GM19455 (cell line): ENCODE measurements around the gene TCERG1L.
"Not testable (repeated sequence)": the region's sequence is repeated elsewhere in the genome, so short reads cannot be mapped to it uniquely, and the experiment has no call there.

Source experiments
- ATAC-seq: cut with Tn5 transposase; IDR thresholded peaks from one replicate; pipeline ENCODE4 v1.9.1; 2021; ENCODE audit not compliant: unreplicated experiment

The TCERG1L gene

GRCh38 chr10:131168238-131168875 is 143.2 kb downstream of the TCERG1L start:
- no peak for ATAC-seq

DNA sequence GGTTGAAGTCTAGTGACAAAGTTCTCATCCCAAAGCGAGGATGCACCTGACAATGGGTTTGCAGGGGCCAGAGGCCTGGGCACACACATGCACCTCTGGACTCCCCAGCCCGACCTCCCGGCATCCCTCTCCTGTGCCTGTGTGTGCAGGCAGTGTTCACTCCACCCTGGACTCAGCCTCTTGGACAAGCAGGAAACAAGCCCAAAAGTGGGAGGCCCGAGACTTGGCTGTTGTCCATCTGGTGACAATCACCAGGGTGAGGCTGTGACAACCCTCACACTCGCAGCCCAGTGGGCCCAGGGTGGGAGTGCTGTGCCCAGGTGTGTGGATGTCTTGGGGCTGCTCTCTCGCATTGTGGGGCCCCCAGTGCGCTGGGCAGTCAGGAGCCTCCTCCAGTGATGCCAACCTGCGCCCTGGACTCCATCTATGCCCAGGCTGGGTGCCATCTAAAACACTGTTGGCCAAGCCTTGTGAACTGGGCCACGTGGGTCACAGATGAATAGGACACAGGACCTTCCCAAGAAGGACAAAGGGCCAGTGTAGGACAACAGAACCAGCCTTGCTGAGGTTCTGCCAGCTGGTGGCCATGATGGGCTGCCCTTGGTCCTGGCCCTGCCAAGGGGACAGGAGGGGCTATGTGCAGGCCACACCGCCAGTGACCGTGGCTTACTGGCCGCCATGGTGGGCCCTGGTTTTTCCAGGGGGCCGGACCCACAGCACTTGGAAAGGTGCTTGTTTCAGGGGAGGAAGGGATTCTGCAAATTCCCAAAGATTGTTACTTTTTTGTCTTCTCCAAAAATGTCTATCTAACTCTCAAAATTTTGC is 144.3 kb downstream of the TCERG1L start:
- ATAC-seq = no peak

DNA sequence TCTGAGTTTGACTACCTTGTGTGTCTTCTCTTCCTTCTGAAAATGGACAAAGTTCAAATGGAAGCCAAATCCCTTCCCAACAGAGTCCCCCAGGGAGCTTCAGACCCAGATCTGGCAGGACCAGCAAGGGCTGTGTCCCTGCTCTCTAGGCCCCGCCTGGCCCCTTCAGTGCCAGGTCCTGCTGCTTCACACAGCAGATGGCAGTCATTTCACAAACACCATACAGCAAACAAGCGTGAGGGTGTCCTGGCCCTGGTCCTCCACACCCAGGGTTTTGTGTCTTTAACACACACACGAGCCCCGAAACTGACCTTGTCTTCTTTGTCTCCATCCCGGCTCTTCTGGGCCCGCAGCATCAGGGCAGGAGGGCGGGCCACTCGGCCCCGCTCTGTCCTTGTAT is 145.0 kb downstream of the TCERG1L start:
- no peak for ATAC-seq

GRCh38 chr10:131165092-131165491 is 146.4 kb downstream of the TCERG1L start:
- ATAC-seq = no peak

DNA sequence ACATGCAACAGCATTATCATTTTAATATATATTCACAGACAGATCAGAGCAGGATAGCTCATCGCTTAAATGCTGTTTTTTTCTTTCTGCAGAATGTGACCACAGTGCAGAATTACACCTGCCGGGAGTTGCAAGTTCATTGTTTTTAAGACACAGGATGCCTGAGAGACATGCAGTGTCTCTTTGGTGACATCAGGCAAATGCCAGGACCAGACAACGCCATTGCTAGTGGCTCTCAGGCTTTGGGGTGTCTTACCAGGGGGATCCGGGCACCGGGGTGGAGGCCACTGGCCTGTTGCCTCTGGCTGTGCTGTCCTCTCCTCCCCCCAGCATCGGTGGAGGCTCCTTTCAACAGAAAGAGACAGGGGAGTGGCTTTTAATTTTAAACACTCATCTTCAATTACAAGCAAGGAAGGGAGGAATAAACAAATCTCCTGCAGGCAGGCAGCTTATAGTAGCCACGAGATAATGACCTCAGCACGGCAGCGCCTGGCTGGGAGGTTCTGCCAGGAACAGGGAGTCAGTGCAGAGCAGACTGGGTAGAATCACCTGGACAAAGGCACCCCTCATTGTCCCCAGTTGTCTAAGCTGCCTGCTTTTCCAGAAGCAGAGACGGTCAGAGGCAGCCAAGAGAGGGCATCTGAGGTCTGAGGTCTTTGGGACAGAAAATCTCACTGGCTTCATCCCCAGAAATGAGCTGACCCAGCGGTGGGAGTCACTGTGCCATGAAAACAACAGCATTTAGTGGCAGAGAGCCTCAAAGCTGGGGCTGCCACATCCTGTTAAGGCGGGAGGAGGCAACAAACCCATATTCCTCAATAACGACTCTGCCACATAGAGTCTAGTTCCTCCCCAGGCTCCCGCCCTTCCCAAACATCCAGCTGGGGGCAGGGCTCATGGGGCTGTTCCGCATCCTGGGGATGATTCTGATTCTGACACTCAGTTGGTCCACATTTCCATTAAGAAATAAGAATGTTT is 148.4 kb downstream of the TCERG1L start:
- no peak for ATAC-seq

DNA sequence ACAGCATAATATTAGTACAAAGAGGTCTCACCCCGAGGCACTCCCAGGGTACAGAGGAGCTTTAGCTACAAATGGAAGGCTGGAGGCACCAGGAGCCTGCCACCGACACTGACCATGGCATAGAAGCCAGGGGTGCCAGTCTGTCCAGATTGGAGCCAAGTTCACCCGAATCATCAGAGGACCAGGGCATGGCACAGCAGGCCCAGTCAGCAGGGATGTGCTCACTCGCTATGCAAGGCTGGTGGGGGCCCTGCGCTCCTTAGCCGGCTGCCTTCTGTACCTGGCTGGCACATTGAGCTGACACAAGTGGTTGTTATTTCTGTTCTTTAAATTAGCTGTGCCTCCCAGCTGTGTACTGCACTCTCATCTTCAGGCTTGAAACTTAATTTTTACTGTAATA is 149.3 kb downstream of the TCERG1L start:
- ATAC-seq = no peak

DNA sequence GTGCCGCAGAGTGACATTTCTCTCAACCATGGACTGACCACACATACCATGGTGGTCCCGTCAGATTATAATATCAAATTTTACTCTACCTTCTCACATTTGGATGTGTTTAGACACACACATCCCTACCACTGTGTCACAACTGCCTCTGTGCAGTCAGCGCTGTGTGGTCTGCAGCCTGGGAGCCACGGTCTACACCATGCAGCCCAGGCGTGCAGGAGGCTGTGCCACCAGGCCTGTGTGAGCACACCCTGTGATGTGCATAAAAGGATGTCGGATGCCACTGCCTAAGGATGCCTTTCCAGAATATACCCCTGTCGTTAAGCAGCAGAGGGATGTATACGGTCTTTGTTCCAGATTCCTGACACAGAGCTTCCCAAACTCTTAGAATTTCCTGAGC is 150.4 kb downstream of the TCERG1L start:
- no peak for ATAC-seq

GRCh38 chr10:131160219-131160875 is 151.2 kb downstream of the TCERG1L start:
- ATAC-seq = no peak

GRCh38 chr10:131159771-131160170 is 151.8 kb downstream of the TCERG1L start:
- ATAC-seq = no peak

- no peak for ATAC-seq
These were observed 152.8 kb downstream of the TCERG1L start for GRCh38 chr10:131158695-131159094.

GRCh38 chr10:131157899-131158298 is 153.6 kb downstream of the TCERG1L start:
- no peak for ATAC-seq

- no peak for ATAC-seq
These were observed 155.7 kb downstream of the TCERG1L start for GRCh38 chr10:131155876-131156230.

GRCh38 chr10:131155218-131155875 is 156.2 kb downstream of the TCERG1L start:
- no peak for ATAC-seq

GRCh38 chr10:131154306-131155025 is 157.1 kb downstream of the TCERG1L start:
- no peak for ATAC-seq

GRCh38 chr10:131152456-131152855 is 159.1 kb downstream of the TCERG1L start:
- not testable (repeated sequence) for ATAC-seq

GRCh38 chr10:131150126-131150525 is 161.4 kb downstream of the TCERG1L start:
- ATAC-seq = no peak

DNA sequence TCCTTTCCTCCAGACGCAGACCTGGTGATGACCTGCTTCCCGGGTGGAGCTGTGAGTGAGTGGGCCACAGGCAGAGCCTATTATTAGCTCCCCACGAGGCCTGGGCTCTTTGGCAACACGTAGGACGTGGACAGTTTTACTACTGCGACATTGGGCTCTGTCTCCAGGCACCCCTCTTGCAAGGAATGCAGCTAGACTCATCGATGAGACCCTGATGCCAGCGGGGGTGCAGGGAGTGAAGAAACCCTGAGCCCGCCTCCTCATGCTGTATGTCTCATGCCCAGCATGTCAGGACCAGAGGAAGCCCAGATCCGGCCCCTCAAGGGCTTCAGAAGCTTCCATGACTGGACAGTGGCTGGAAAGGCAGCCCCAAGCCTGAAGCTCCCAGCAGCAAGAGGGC is 161.9 kb downstream of the TCERG1L start:
- no peak for ATAC-seq

- ATAC-seq = no peak
These were observed 162.4 kb downstream of the TCERG1L start for GRCh38 chr10:131149111-131149510.

DNA sequence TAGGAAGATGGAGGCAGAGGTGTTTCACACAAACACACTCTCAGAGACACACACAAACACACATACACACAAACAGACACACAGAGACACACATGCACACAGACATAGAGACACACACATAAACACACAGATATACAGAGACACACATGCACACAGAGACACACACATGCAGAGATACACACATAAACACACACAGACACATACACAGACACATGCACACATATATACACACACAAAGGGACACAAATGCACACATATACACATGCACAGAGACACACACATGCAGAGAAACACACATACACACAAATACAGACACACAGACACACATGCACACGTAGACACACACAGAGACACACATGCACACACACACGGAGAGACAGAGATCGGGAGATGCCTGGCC is 163.3 kb downstream of the TCERG1L start:
- no peak for ATAC-seq
